Panc1 (cell line): ENCODE results near the gene GPRC5C. TPM values are rescaled to one million over a fixed set of nuclear protein-coding genes. Genes with fewer than 3 reads are reported as not detected.

Experiments
- ATAC-seq: fragments of 200-7000 bp; cut with Tn5 transposase; 2 replicates; pipeline ENCODE4 v1.9.1; 2020; ENCODE audit warnings: mild to moderate bottlenecking, moderate library complexity
- BruUV-seq: library from RNA; stranded (reverse); fragments of 400-500 nt; replicated peaks from 2 replicates; lab custom pipeline; 2021; lab: Mats Ljungman, UMichigan
- CTCF ChIA-PET: fragments of 300-600 bp; sonication (Branson Sonifier 250); formaldehyde crosslinking; loops from one replicate; lab custom pipeline; 2022; ENCODE audit warnings: antibody characterized with exemption; lab: Charles Lee
- POLR2A ChIA-PET: fragments of 300-600 bp; sonication (Branson Sonifier 250); formaldehyde crosslinking; loops from one replicate; lab custom pipeline; 2022; ENCODE audit warnings: antibody characterized with exemption; lab: Charles Lee
- DNase-seq: peaks from one replicate; pipeline ENCODE4 v3.0.0-alpha.2; 2010; ENCODE audit warnings: low read depth, low spot score
- H3K27ac ChIP-seq: 2 replicates; pipeline ENCODE4 v1.5.1; 2011; ENCODE audit warnings: mild to moderate bottlenecking, low read length, inconsistent platforms
- H3K27me3 ChIP-seq: fragments of 200-500 bp; sonication (Bioruptor generic); 2 replicates; pipeline ENCODE4 v1.6.0; 2014; ENCODE audit warnings: low read length, inconsistent platforms; ENCODE audit not compliant: control insufficient read depth, insufficient read depth
- H3K36me3 ChIP-seq: fragments of 200-500 bp; sonication (Bioruptor generic); 2 replicates; pipeline ENCODE4 v1.5.1; 2014; ENCODE audit warnings: inconsistent platforms, mild to moderate bottlenecking, low read length, moderate library complexity; ENCODE audit not compliant: control insufficient read depth, insufficient read depth
- H3K4me1 ChIP-seq: 2 replicates; pipeline ENCODE4 v1.5.1; 2011; ENCODE audit warnings: inconsistent platforms, mild to moderate bottlenecking, low read length, moderate library complexity; ENCODE audit not compliant: control insufficient read depth, insufficient read depth
- H3K4me3 ChIP-seq, 2 experiments: 2 replicates each; pipeline ENCODE4 v1.5.1; 2011 to 2012; ENCODE audit warnings: low read depth in 2 of 2, low read length in 2 of 2, mild to moderate bottlenecking in 2 of 2, inconsistent platforms in 1 of 2, moderate library complexity in 1 of 2
- H3K9me3 ChIP-seq: fragments of 200-500 bp; sonication (Bioruptor generic); 2 replicates; pipeline ENCODE4 v1.5.1; 2014; ENCODE audit warnings: low read depth, mild to moderate bottlenecking, inconsistent platforms, low read length, moderate library complexity; ENCODE audit not compliant: control insufficient read depth, insufficient read depth
- CTCF ChIP-seq: fragments of 450-650 bp; IDR thresholded peaks from 2 replicates; pipeline ENCODE4 v1.5.1; 2017; ENCODE audit warnings: mild to moderate bottlenecking
- POLR2AphosphoS5 ChIP-seq: IDR thresholded peaks from 2 replicates; pipeline ENCODE4 v1.6.1; 2012; ENCODE audit warnings: mild to moderate bottlenecking, low read depth, low read length, moderate library complexity
- REST ChIP-seq, 2 experiments: IDR thresholded peaks; 2 replicates each; pipeline ENCODE4 v1.6.1; 2011 to 2012; ENCODE audit warnings: low read depth in 2 of 2, control low read depth in 1 of 2, low read length in 1 of 2, mild to moderate bottlenecking in 1 of 2, moderate library complexity in 1 of 2; ENCODE audit not compliant: insufficient read depth in 1 of 2
- SIN3A ChIP-seq: IDR thresholded peaks from 2 replicates; pipeline ENCODE4 v1.6.1; 2012; ENCODE audit warnings: low read depth, mild to moderate bottlenecking, low read length, moderate library complexity, borderline replicate concordance; ENCODE audit not compliant: insufficient read depth
- TCF7L2 ChIP-seq: IDR thresholded peaks from 2 replicates; pipeline ENCODE4 v1.6.1; 2011; ENCODE audit warnings: mild to moderate bottlenecking, low read depth, low read length, inconsistent platforms
- in situ Hi-C: cut with HindIII; loops from 2 replicates; pipeline ENCODE4 v1.10.0; 2016; ENCODE audit warnings: low sequenced_read_pairs, low pct_unique_long_range_greater_than_20kb
- intact Hi-C: fragments of 100-400 bp; cut with micrococcal nuclease; formaldehyde crosslinking; loops from one replicate; pipeline ENCODE4 v1.10.0; 2022; ENCODE audit not compliant: unreplicated experiment
- total RNA-seq: library from RNA; stranded (reverse); gene quantifications from one replicate; pipeline ENCODE4 v1.2.1, GENCODE V29; 2021; ENCODE audit not compliant: unreplicated experiment

Gene GPRC5C
- total RNA-seq, 1 experiment from 2014 or later = 57.1 TPM

DNA sequence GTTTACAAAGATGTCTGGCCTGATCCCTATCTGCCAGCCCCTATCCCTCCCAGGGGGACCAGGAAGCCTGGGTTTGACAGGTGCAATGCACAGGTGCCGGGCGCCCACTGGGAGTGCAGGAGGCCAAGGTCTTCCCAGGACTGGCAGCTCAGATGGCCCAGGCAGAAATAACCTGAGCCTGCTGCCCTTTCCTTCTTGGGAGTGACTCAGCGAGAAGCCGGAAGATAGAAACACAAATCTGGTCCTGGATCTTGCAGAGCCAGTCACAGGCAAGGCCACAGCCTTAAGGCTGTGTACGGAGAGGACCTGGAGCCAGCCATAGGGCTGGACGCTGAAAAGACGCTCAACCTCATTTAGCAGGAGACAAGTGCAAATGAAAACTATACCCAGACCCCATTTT is 36.9 kb upstream of the GPRC5C start:
- H3K36me3 ChIP-seq = no peaks in the 10 kb centered on the region
- H3K4me1 ChIP-seq = no peaks in the 10 kb centered on the region
- DNase-seq = no peak
- in situ Hi-C loops (no loop called here), intact Hi-C loops (no loop called here)
- no TSS peak for BruUV-seq
- ChIA-PET POLR2A (no interaction called here), CTCF (interaction anchor here (1.2 kb wide), 1 partner anchor 14 kb away, joined by 3 read pairs; no protein-coding TSS in a partner anchor)
- H3K27me3 ChIP-seq = no peaks in the 10 kb centered on the region
- no peak overlapping the region for H3K27ac ChIP-seq
- H3K4me3 ChIP-seq = no peak overlapping the region
- peak; percentile 54; the same call in 1 of the 2 replicates for ATAC-seq
- no peaks in the 10 kb centered on the region for H3K9me3 ChIP-seq
- TF ChIP-seq SIN3A (no peak), REST (IDR thresholded peaks at IDR 0.05; ENCODE audit: insufficient read depth in 1 of 2, low read depth in 2 of 2, low read length in 1 of 2) (no peak), TCF7L2 (no peak), CTCF (no peak), POLR2AphosphoS5 (no peak)

DNA sequence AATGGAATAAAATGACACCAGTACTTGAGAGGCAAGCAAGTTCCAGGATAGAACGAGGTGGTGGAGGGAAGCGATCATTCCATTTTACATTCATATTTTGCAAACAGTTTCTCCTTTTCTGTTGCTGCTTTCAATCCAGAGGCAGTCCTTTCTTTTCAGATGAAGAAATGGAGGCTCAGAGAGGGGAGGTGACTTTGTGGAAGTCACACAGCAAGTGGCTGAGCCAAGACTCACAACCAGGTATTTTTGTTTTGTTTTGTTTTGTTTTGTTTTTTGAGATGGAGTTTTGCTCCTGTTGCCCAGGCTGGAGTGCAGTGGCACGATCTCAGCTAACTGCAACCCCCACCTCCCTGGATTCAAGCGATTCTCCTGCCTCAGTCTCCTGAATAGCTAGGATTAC is 35.3 kb upstream of the GPRC5C start:
- in situ Hi-C loops = no loop called here
- Histone ChIP-seq H3K9me3 (no peaks in the 10 kb centered on the region), H3K27me3 (no peaks in the 10 kb centered on the region), H3K36me3 (no peaks in the 10 kb centered on the region), H3K4me3 (no peak overlapping the region), H3K27ac (no peak overlapping the region), H3K4me1 (no peaks in the 10 kb centered on the region)
- ATAC-seq (no peak), DNase-seq (no peak)
- TF ChIP-seq TCF7L2 = no peak
- no peak for TF ChIP-seq SIN3A
- TF ChIP-seq CTCF = no peak
- no peak for TF ChIP-seq REST (IDR thresholded peaks at IDR 0.05; ENCODE audit: insufficient read depth in 1 of 2, low read depth in 2 of 2, low read length in 1 of 2)
- no peak for TF ChIP-seq POLR2AphosphoS5
- CTCF ChIA-PET = no interaction called here
- intact Hi-C loops = no loop called here
- POLR2A ChIA-PET = no interaction called here
- no TSS peak for BruUV-seq
